HCT116 (cell line): ENCODE results near the gene PGGHG. TPM values are rescaled to one million over a fixed set of nuclear protein-coding genes. Genes with fewer than 3 reads are reported as not detected.

Experiments used
- ATAC-seq: fragments of 200-7000 bp; cut with Tn5 transposase; 2 replicates; pipeline ENCODE4 v1.9.1; 2020; ENCODE audit warnings: mild to moderate bottlenecking, moderate library complexity
- BruUV-seq: library from RNA; stranded (reverse); fragments of 400-500 nt; replicated peaks from 2 replicates; lab custom pipeline; 2021; lab: Mats Ljungman, UMichigan
- CTCF ChIA-PET: fragments of 300-600 bp; sonication (Branson Sonifier 250); formaldehyde crosslinking; loops from one replicate; lab custom pipeline; 2021; ENCODE audit warnings: antibody characterized with exemption; lab: Charles Lee
- POLR2A ChIA-PET: fragments of 300-600, 350-600 bp; sonication (Branson Sonifier 250); formaldehyde crosslinking; loops from one replicate; lab custom pipeline; 2021; ENCODE audit warnings: antibody characterized with exemption; lab: Charles Lee
- RAD21 ChIA-PET, 2 experiments: fragments of 300-600 bp; sonication (Branson Sonifier 250); formaldehyde crosslinking; loops; one replicate each; lab custom pipeline; 2023; ENCODE audit warnings: low total read pairs in 2 of 2; ENCODE audit not compliant: uncharacterized antibody in 2 of 2, unreplicated experiment in 2 of 2, low non-redundant PET in 1 of 2; lab: Charles Lee
- DNase-seq: peaks from one replicate; pipeline ENCODE4 v3.0.0-alpha.2; 2010; ENCODE audit warnings: low read depth, low spot score
- H2AFZ ChIP-seq: fragments of 200-600 bp; shearing (Covaris generic), sonication (generic); 2 replicates; pipeline ENCODE4 v1.6.1; 2017; ENCODE audit warnings: low read depth, mixed run types, mixed read lengths, antibody characterized with exemption, low read length; ENCODE audit not compliant: poor library complexity, severe bottlenecking
- H3K27ac ChIP-seq: 2 replicates; pipeline ENCODE4 v1.5.1; 2012; ENCODE audit warnings: low read depth, low read length
- H3K27me3 ChIP-seq: fragments of 200-600 bp; sonication (generic); 2 replicates; pipeline ENCODE4 v1.6.1; 2016; ENCODE audit warnings: mixed run types, low read length, mixed read lengths; ENCODE audit not compliant: insufficient read depth
- H3K36me3 ChIP-seq, 2 experiments: fragments of 200-500 bp in 1 of 2; fragments of 200-600 bp in 1 of 2; sonication (Bioruptor generic) in 1 of 2; sonication (generic) in 1 of 2; 2 replicates each; pipeline versions ENCODE4 v1.5.1 to v1.6.1; 2014 to 2016; ENCODE audit warnings: low read length in 2 of 2, inconsistent platforms in 1 of 2, mixed read lengths in 1 of 2, mixed run types in 1 of 2; ENCODE audit not compliant: insufficient read depth in 2 of 2, control insufficient read depth in 1 of 2
- H3K4me1 ChIP-seq, 2 experiments: fragments of 200-600 bp in 1 of 2; sonication (generic) in 1 of 2; 2 replicates each; pipeline versions ENCODE4 v1.5.1 to v1.6.1; 2012 to 2017; ENCODE audit warnings: low read length in 2 of 2, inconsistent platforms in 1 of 2, mild to moderate bottlenecking in 1 of 2, mixed read lengths in 1 of 2, mixed run types in 1 of 2, moderate library complexity in 1 of 2; ENCODE audit not compliant: insufficient read depth in 2 of 2, control insufficient read depth in 1 of 2
- H3K4me2 ChIP-seq: fragments of 200-600 bp; sonication (generic); 2 replicates; pipeline ENCODE4 v1.6.1; 2017; ENCODE audit warnings: mixed run types, low read length, mixed read lengths
- H3K4me3 ChIP-seq, 2 experiments: fragments of 200-600 bp in 1 of 2; sonication (generic) in 1 of 2; replicated peaks in 1 of 2; 2 replicates each; pipeline ENCODE4 v1.5.1; 2011 to 2016; ENCODE audit warnings: low read length in 2 of 2, control low read depth in 1 of 2, low read depth in 1 of 2, mild to moderate bottlenecking in 1 of 2, mixed read lengths in 1 of 2, mixed run types in 1 of 2
- H3K79me2 ChIP-seq: fragments of 200-600 bp; sonication (generic); 2 replicates; pipeline ENCODE4 v1.6.1; 2017; ENCODE audit warnings: mild to moderate bottlenecking, mixed run types, low read length, moderate library complexity, mixed read lengths; ENCODE audit not compliant: insufficient read depth
- H3K9ac ChIP-seq: fragments of 200-600 bp; sonication (generic); 2 replicates; pipeline ENCODE4 v1.6.1; 2016; ENCODE audit warnings: low read length, mixed read lengths
- H3K9me2 ChIP-seq: fragments of 200-600 bp; sonication (generic), shearing (Covaris generic); 2 replicates; pipeline ENCODE4 v1.6.1; 2017; ENCODE audit warnings: mixed run types, mild to moderate bottlenecking, moderate library complexity; ENCODE audit not compliant: insufficient read depth
- H3K9me3 ChIP-seq, 2 experiments: fragments of 200-500 bp in 1 of 2; fragments of 200-600 bp in 1 of 2; sonication (Bioruptor generic) in 1 of 2; sonication (generic) in 1 of 2; 2 replicates each; pipeline ENCODE4 v1.6.1; 2014 to 2017; ENCODE audit warnings: low read length in 2 of 2, mixed read lengths in 2 of 2, inconsistent platforms in 1 of 2, low read depth in 1 of 2, mild to moderate bottlenecking in 1 of 2, mixed run types in 1 of 2, moderate library complexity in 1 of 2; ENCODE audit not compliant: control insufficient read depth in 1 of 2, insufficient read depth in 1 of 2
- H4K20me1 ChIP-seq: fragments of 200-600 bp; sonication (generic), shearing (Covaris generic); 2 replicates; pipeline ENCODE4 v1.6.1; 2017; ENCODE audit warnings: mixed run types, mild to moderate bottlenecking, moderate library complexity; ENCODE audit not compliant: insufficient read depth
- ATF3 ChIP-seq: IDR thresholded peaks from 2 replicates; pipeline ENCODE4 v1.6.1; 2012
- CBX3 ChIP-seq: IDR thresholded peaks from 2 replicates; pipeline ENCODE4 v1.6.1; 2012; ENCODE audit warnings: low read depth
- ELF1 ChIP-seq: IDR thresholded peaks from 2 replicates; pipeline ENCODE4 v1.6.1; 2012; ENCODE audit warnings: low read depth, borderline replicate concordance
- EZH2 ChIP-seq: fragments of 200-600 bp; sonication (generic); IDR thresholded peaks from 2 replicates; pipeline ENCODE4 v1.6.1; 2017; ENCODE audit warnings: antibody characterized with exemption, mixed run types
- FOSL1 ChIP-seq: IDR thresholded peaks from 2 replicates; pipeline ENCODE4 v1.6.1; 2012; ENCODE audit warnings: low read depth
- JUND ChIP-seq: IDR thresholded peaks from 2 replicates; pipeline ENCODE4 v1.6.1; 2012
- POLR2A ChIP-seq: IDR thresholded peaks from 2 replicates; pipeline ENCODE4 v1.7.0; 2011; ENCODE audit warnings: borderline replicate concordance; ENCODE audit not compliant: insufficient read depth, insufficient read length; ENCODE audit errors: extremely low read depth
- SIN3A ChIP-seq: IDR thresholded peaks from 2 replicates; pipeline ENCODE4 v1.6.1; 2012; ENCODE audit warnings: low read depth
- TCF7L2 ChIP-seq: IDR thresholded peaks from 2 replicates; pipeline ENCODE4 v1.7.0; 2011; ENCODE audit warnings: borderline replicate concordance, inconsistent platforms; ENCODE audit not compliant: insufficient read depth, insufficient read length; ENCODE audit errors: extremely low read depth
- YY1 ChIP-seq: IDR thresholded peaks from 2 replicates; pipeline ENCODE4 v1.6.1; 2011; ENCODE audit warnings: low read length, low read depth, moderate library complexity, mild to moderate bottlenecking; ENCODE audit not compliant: insufficient replicate concordance; ENCODE audit errors: extremely low read depth
- ZNF274 ChIP-seq: fragments of 200-500 bp; sonication (Bioruptor generic); IDR thresholded peaks from 2 replicates; pipeline ENCODE4 v1.6.1; 2014; ENCODE audit warnings: mild to moderate bottlenecking, low read depth, low read length, inconsistent platforms
- intact Hi-C: fragments of 100-400 bp; cut with micrococcal nuclease; formaldehyde crosslinking; loops from 2 replicates; pipeline ENCODE4 v1.10.0; 2022
- total RNA-seq: library from RNA; stranded (reverse); gene quantifications from one replicate; pipeline ENCODE4 v1.2.1, GENCODE V29; 2021; ENCODE audit not compliant: unreplicated experiment
- TF ChIP-seq, protein P1 (sequence below): IDR thresholded peaks from 2 replicates; pipeline ENCODE4 v1.6.1; 2012
- TF ChIP-seq, protein P2 (sequence below): IDR thresholded peaks from 2 replicates; pipeline ENCODE4 v1.6.1; 2012; ENCODE audit warnings: low read depth

PGGHG gene
- total RNA-seq, 1 experiment from 2014 or later = 57.5 TPM

DNA sequence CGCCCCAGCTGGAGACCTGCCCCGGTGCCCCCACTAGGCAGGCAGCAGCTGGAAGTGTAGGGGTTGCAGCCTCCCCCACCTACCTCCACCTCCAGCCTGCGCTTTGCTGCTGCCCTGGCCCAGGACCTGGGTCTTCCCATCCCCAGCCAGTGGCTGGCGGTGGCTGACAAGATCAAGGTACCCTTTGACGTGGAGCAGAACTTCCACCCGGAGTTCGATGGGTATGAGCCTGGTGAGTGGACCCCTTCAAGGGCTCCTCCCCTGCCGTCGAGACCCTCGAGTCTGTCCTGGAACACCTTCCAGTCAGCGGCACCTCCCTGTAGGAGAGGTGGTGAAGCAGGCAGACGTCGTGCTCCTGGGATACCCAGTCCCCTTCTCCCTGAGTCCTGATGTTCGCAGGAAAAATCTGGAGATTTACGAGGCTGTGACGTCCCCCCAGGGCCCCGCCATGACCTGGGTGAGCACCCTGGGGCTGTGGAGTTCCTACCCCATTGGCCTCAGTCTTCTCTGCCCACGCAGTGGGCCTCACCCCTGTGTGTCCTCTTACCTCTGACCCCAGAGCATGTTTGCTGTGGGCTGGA is 4.4 kb downstream of the PGGHG start:
- Histone ChIP-seq H3K79me2 (peaks cover 5% of the 10 kb centered on the region; the same call in 1 of the 2 replicates), H3K9me3 (no peaks in the 10 kb centered on the region), H3K9me2 (no peaks in the 10 kb centered on the region), H3K4me3 (no peak overlapping the region), H4K20me1 (no peaks in the 10 kb centered on the region), H3K4me2 (no peak overlapping the region), H3K36me3 (peaks cover 0 to 5% of the 10 kb centered on the region in 2 experiments; a peak in 3 of 4 replicates), H3K27me3 (no peaks in the 10 kb centered on the region)
- no peak for ATAC-seq
- RAD21 ChIA-PET = no interaction called here
- no TSS peak for BruUV-seq
- POLR2A ChIA-PET = no interaction called here
- DNase-seq = no peak
- CTCF ChIA-PET = no interaction called here
- TF ChIP-seq POLR2A = no peak
- no peak for TF ChIP-seq FOSL1
- no peak for TF ChIP-seq TCF7L2
- TF ChIP-seq, protein P1, sequence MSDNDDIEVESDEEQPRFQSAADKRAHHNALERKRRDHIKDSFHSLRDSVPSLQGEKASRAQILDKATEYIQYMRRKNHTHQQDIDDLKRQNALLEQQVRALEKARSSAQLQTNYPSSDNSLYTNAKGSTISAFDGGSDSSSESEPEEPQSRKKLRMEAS = no peak
- no peak for TF ChIP-seq EZH2
- TF ChIP-seq YY1 = no peak
- no peak for TF ChIP-seq JUND
- no peak for TF ChIP-seq SIN3A
- no peak for TF ChIP-seq ELF1
- TF ChIP-seq, protein P2, sequence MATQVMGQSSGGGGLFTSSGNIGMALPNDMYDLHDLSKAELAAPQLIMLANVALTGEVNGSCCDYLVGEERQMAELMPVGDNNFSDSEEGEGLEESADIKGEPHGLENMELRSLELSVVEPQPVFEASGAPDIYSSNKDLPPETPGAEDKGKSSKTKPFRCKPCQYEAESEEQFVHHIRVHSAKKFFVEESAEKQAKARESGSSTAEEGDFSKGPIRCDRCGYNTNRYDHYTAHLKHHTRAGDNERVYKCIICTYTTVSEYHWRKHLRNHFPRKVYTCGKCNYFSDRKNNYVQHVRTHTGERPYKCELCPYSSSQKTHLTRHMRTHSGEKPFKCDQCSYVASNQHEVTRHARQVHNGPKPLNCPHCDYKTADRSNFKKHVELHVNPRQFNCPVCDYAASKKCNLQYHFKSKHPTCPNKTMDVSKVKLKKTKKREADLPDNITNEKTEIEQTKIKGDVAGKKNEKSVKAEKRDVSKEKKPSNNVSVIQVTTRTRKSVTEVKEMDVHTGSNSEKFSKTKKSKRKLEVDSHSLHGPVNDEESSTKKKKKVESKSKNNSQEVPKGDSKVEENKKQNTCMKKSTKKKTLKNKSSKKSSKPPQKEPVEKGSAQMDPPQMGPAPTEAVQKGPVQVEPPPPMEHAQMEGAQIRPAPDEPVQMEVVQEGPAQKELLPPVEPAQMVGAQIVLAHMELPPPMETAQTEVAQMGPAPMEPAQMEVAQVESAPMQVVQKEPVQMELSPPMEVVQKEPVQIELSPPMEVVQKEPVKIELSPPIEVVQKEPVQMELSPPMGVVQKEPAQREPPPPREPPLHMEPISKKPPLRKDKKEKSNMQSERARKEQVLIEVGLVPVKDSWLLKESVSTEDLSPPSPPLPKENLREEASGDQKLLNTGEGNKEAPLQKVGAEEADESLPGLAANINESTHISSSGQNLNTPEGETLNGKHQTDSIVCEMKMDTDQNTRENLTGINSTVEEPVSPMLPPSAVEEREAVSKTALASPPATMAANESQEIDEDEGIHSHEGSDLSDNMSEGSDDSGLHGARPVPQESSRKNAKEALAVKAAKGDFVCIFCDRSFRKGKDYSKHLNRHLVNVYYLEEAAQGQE = no peak
- no peak for TF ChIP-seq ZNF274
- TF ChIP-seq CBX3 = no peak
- TF ChIP-seq ATF3 = no peak
- TF ChIP-seq, all 23 proteins: peak for 0
- no peak overlapping the region for H3K27ac ChIP-seq
- H2AFZ ChIP-seq = no peak overlapping the region
- H3K9ac ChIP-seq = no peak overlapping the region
- intact Hi-C loops = no loop called here
- peaks cover 4 to 12% of the 10 kb centered on the region in 2 experiments; a peak in 3 of 4 replicates for H3K4me1 ChIP-seq
